ENCODE measurements around the gene CACNA2D3. TPM values are rescaled to one million over a fixed set of nuclear protein-coding genes. Genes with fewer than 3 reads are reported as not detected.

CACNA2D3 gene
- total and polyA plus RNA-seq, 12 donors: 0.26 to 13.7 (median 2.8) TPM; not detected in 1

DNA sequence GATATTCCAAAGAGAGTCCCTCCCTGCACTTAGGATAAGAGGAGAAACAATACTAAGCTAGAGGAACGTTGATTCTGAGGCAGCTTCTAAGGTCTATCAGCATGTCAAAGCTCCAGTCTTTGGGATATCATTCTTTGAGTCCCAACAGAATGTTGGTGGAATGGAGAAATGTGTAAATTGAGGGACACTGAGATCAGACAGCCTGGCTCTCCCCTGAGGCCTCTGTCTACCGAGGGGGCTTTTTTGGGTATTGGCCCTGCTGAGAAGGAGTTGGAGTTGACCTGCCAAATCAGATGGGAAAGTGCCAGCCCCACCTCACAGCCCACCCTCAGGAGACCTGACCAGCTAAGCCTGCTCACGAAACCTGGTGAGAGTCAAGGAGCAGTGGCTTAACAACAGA is 833.1 kb downstream of the CACNA2D3 start:
- 81 to 94% (median 91%) methylated on average over 3 of the region's 3 CpGs for WGBS, 4 donors
- intact Hi-C loops (cut with DNase I): loop anchor here in 1 of 2 donors (10.0 kb wide), 1 partner anchor 219 kb away; no protein-coding TSS in a partner anchor
- Histone ChIP-seq H3K27me3 (no peaks in the 10 kb centered on the region), H3K36me3 (replicated peaks in 1 of 2) (no peaks in the 10 kb centered on the region), H3K4me3 (no peak overlapping the region), H3K9me3 (replicated peaks in 1 of 3) (no peaks in the 10 kb centered on the region), H3K4me1 (replicated peaks in 1 of 2) (no peaks in the 10 kb centered on the region), H3K27ac (no peak overlapping the region)
- no peak for DNase-seq
- TF ChIP-seq POLR2A (IDR thresholded peaks at IDR 0.05): no peak

DNA sequence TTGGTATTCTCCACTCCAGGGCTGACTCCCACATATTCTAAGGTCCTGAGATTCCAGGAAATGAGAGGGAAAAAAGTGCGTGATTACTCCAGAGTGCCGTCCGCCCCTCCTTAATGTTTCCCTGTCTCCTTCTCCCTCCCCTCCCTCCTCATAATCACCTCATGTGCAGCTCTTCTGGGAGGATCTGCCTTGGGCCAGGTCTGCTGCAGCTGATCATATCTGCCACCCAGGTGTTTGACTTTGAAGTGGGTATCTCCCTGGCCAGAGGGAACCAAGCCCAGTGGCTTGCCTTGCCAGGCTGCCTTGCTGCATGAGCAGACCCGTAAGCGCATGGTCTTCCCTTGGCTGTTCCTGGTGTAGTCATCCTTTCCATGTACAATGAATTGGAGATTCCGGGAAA is 833.6 kb downstream of the CACNA2D3 start:
- intact Hi-C loops (cut with DNase I): loop anchor here in 1 of 2 donors (10.0 kb wide), 1 partner anchor 219 kb away; no protein-coding TSS in a partner anchor

DNA sequence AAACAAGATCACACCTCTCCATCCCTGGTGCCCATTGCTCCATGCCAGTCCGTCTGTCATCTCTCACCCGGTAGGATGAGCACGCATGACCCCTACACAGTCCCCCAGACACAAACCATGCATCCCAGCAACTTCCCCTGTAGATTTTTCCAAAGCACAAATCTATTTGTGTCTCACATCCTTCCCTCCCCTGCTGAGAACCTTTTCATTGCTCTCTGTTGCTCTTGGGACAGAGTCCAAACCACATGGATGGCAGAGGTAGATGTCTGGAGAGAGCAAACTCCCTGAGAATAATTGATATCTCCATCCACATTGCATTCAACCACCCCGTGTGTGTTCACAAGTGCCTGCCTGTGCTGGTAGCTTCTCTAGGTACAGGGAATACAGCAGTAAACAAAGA is 835.4 kb downstream of the CACNA2D3 start:
- WGBS, 4 donors: 86 to 98% (median 91%) methylated on average over 4 of the region's 4 CpGs
- no peaks in the 10 kb centered on the region for H3K4me1 ChIP-seq (replicated peaks in 1 of 2)
- intact Hi-C loops (cut with DNase I): loop anchor here in 1 of 2 donors (10.0 kb wide), 1 partner anchor 217 kb away; no protein-coding TSS in a partner anchor
- DNase-seq: no peak
- no peaks in the 10 kb centered on the region for H3K27me3 ChIP-seq
- H3K27ac ChIP-seq: no peak overlapping the region
- TF ChIP-seq POLR2A (IDR thresholded peaks at IDR 0.05): no peak
- TF ChIP-seq, protein P1, sequence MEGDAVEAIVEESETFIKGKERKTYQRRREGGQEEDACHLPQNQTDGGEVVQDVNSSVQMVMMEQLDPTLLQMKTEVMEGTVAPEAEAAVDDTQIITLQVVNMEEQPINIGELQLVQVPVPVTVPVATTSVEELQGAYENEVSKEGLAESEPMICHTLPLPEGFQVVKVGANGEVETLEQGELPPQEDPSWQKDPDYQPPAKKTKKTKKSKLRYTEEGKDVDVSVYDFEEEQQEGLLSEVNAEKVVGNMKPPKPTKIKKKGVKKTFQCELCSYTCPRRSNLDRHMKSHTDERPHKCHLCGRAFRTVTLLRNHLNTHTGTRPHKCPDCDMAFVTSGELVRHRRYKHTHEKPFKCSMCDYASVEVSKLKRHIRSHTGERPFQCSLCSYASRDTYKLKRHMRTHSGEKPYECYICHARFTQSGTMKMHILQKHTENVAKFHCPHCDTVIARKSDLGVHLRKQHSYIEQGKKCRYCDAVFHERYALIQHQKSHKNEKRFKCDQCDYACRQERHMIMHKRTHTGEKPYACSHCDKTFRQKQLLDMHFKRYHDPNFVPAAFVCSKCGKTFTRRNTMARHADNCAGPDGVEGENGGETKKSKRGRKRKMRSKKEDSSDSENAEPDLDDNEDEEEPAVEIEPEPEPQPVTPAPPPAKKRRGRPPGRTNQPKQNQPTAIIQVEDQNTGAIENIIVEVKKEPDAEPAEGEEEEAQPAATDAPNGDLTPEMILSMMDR (IDR thresholded peaks at IDR 0.05): no peak
- no peaks in the 10 kb centered on the region for H3K36me3 ChIP-seq (replicated peaks in 1 of 2)
- no peak overlapping the region for H3K4me3 ChIP-seq
- no peaks in the 10 kb centered on the region for H3K9me3 ChIP-seq (replicated peaks in 1 of 3)

More for the DNA sequence above, 833.6 kb downstream of the CACNA2D3 start:
- Histone ChIP-seq H3K27me3 (no peaks in the 10 kb centered on the region), H3K36me3 (replicated peaks in 1 of 2) (no peaks in the 10 kb centered on the region), H3K4me3 (no peak overlapping the region), H3K27ac (no peak overlapping the region), H3K9me3 (replicated peaks in 1 of 3) (no peaks in the 10 kb centered on the region), H3K4me1 (replicated peaks in 1 of 2) (no peaks in the 10 kb centered on the region)
- no peak for DNase-seq
- no peak for TF ChIP-seq POLR2A (IDR thresholded peaks at IDR 0.05)
- TF ChIP-seq, protein P1 (IDR thresholded peaks at IDR 0.05): no peak
- WGBS, 4 donors: 92 to 97% (median 94%) methylated on average over 6 of the region's 6 CpGs

DNA sequence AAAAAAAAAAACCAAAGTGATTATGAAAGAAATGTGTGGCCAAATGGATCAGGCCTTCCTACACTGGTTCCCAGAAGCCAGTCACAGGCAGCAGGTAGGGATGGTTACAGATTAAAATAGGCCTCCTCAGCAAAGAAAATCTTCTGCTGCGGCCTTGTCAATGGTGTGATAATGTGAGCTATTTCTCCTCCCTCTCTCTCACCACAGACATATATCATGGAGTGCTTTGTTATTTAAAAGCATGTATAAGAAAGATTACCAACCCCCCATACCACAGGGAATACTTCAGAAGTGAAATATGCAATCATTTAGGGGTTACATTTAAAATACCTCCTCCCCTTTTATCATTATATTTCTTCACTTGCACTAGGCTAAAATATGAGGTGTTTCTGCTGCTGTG is 837.7 kb downstream of the CACNA2D3 start:
- DNase-seq: no peak
- intact Hi-C loops (cut with DNase I): no loop called here
- Histone ChIP-seq H3K27me3 (no peaks in the 10 kb centered on the region), H3K27ac (no peak overlapping the region), H3K4me3 (no peak overlapping the region), H3K36me3 (replicated peaks in 1 of 2) (no peaks in the 10 kb centered on the region), H3K4me1 (replicated peaks in 1 of 2) (no peaks in the 10 kb centered on the region), H3K9me3 (replicated peaks in 1 of 3) (no peaks in the 10 kb centered on the region)
- WGBS, 4 donors: 89 to 100% (median 94%) methylated on average over 1 of the region's 1 CpG
- TF ChIP-seq POLR2A (IDR thresholded peaks at IDR 0.05): no peak
- TF ChIP-seq, protein P1 (IDR thresholded peaks at IDR 0.05): no peak

DNA sequence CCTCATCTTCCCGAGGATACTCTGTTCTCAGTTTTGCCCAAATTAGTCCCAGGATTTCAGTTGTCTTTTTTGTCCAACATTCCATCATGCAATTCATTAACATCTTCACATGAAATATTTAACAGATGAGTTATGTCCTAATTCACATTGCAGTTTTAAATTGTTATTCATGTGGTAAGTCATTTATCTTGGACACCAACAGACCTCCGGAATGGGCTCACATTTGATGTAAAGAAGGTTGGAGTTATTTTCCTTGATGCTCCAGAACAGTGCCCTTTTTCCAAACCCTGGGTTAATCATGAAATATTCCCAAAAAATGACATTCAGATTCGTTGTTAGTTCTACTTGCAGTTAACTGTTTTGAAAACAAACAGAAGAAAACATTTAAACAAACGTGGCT is 838.3 kb downstream of the CACNA2D3 start:
- Histone ChIP-seq H3K27me3 (no peaks in the 10 kb centered on the region), H3K36me3 (replicated peaks in 1 of 2) (no peaks in the 10 kb centered on the region), H3K4me3 (no peak overlapping the region), H3K4me1 (replicated peaks in 1 of 2) (no peaks in the 10 kb centered on the region), H3K27ac (no peak overlapping the region), H3K9me3 (replicated peaks in 1 of 3) (no peaks in the 10 kb centered on the region)
- WGBS, 4 donors: 68 to 75% (median 73%) methylated on average over 4 of the region's 4 CpGs
- intact Hi-C loops (cut with DNase I): no loop called here
- DNase-seq: no peak
- TF ChIP-seq, protein P1 (IDR thresholded peaks at IDR 0.05): no peak
- no peak for TF ChIP-seq POLR2A (IDR thresholded peaks at IDR 0.05)
